GM21786 (cell line): ENCODE results near the gene RIGI.
"Not testable (repeated sequence)": the region's sequence is repeated elsewhere in the genome, so short reads cannot be mapped to it uniquely, and the experiment has no call there.

Source experiments
- ATAC-seq: cut with Tn5 transposase; IDR thresholded peaks from one replicate; pipeline ENCODE4 v1.9.1; 2021; ENCODE audit not compliant: unreplicated experiment

The RIGI gene

GRCh38 chr9:32533336-32533735, 7.3 kb upstream of the RIGI start:
- ATAC-seq, result no peak

- ATAC-seq, result no peak
Observed at GRCh38 chr9:32526707-32527048, 682 bp upstream of the RIGI start.

DNA sequence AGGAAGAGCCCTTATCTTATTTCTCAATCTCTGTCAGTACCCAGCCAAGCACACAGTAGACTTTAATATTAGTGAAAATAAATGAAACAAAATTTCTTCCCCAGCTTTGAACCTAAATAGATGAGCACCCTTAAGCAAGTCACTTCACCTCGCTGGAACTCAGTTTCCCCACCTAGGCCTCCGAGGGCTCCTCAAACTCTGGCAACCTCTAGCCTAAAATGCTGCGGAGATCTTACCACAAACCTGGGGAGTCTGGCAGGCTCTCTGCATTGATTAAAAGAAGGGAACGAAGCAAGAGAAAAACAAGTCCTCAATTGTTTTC, 326 bp downstream of the RIGI start:
- ATAC-seq, result peak; percentile 14

GRCh38 chr9:32524892-32525708, 896 bp downstream of the RIGI start:
- peak; percentile 22 for ATAC-seq

DNA sequence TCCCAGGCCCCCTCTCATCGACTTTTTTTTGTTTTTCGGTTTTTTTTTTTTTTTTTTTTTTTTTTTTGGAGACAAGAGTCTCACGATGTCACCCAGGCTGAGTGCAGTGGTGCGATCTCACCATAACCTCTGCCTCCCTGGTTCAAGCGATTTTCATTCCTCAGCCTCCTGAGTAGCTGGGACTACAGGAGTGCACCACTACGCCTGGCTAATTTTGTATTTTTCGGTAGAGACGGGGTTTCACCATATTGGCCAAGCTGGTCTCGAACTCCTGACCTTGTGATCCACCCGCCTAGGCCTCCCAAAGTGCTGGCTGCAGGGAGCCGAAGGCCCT, 1.5 kb downstream of the RIGI start:
- ATAC-seq, result not testable (repeated sequence)

DNA sequence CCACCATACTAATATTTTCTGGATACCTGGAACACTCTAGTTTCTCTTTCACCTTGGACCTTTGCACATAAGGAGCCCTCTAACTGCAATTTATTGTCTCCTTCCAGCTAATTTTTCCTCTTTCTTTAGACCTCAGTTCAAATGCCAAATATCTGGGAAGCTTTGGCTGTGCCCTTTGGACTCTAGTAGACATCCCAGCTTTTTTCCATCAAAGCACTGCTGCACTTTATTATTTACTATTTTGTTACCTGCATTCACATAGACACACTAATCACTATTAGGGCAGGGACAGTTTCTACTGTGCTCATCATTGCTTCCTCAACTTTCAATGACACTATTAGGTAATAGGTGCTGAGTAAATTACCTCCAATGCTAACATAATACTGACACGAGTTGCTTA, 2.1 kb downstream of the RIGI start:
- no peak for ATAC-seq

GRCh38 chr9:32518276-32518675, 7.7 kb downstream of the RIGI start:
- ATAC-seq, result no peak

DNA sequence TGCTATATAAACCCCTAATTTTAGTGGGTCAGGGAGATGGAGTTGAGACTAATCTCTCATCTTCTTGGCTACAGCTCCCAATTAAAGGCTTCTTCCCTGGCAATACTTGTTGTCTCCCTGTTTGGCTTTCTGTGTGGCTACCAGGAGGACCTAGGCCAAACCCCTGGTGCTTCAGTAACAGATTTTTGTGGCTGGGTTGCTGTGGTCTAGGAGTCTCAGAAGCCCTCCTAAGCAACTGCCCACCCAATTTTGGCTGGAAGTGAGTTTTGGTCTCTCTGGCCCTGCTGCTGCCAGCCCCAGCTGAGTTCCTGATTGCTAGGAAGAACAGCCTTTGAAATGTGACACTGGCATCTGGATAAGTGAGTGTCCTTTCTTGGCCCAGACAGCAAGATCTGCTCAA, 9.8 kb downstream of the RIGI start:
- no peak for ATAC-seq

DNA sequence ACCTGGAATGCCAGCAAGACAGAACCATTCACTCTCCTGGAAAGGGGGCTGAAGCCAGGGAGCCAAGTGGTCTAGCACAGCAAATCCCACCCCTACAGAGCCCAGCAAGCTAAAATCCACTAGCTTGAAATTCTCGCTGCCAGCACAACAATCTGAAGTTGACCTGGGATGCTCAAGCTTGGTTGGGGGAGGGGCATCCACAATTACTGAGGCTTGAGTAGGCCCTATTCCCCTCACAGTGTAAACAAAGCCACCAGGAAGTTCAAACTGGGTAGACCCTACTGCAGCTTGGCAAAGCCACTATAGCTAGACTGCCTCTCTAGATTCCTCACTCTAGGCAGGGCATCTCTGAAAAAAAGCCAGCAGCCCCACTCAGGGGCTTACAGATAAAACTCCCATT, 17.3 kb downstream of the RIGI start:
- no peak for ATAC-seq

DNA sequence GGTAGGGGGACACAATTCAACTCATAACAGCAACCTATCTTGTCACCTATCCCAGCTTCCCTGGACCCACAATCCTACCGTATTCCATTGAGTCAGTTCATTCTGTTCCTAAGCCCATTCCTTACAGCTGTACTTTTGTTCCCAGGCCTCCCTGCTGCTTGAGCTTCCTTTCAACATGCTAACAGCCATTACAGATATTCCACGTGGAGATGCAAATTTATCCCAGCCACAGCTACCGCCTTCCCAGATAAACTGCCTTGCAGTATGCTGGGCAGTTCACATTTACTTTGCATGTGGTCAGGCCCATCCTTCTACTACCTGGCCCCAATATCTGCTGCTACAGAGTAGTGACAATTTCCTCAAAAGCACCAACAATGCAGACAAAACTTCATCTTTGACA, 23.0 kb downstream of the RIGI start:
- ATAC-seq, result no peak

DNA sequence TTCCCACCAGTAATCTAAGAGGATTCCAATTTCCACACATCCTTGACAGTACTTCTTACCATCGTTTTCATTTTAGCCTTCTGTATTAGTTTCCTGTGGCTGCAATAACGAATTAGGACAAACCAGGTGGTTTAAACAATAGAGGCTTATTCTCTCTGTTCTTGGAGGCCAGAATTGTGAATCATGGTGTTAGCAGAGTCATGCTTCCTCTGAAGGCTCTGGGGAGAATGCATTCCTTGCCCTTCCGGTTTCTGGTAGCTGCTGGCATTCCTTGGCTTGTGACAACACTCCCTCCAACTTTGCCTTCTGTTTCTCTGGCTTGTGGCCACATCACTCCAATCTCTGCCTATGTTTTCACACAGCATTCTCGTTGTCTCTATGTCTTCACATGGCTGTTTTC, 23.5 kb downstream of the RIGI start:
- ATAC-seq, result no peak

- no peak for ATAC-seq
Observed at GRCh38 chr9:32501868-32502267, 24.1 kb downstream of the RIGI start.

GRCh38 chr9:32500768-32501167, 25.2 kb downstream of the RIGI start:
- no peak for ATAC-seq

GRCh38 chr9:32497921-32498320, 28.1 kb downstream of the RIGI start:
- ATAC-seq, result no peak

DNA sequence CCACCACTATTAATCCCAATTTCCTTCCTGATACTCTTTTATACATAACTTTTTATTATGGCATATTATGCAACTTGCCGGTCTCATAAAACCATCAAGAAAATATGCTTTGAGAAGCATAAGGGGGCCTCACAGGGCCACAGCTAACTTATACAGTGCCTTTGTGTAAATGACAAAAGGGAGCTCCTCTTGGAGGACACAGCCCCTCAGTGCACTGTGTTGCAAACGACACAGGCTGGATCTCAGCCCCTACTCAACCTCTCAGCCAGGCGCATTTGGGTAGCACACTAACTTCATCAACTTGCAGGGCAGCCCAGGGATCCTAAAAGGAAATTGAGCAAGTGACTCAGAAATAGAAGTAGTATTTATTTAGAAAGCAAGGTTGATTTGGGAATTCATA, 35.4 kb downstream of the RIGI start:
- no peak for ATAC-seq

GRCh38 chr9:32487981-32488380, 38.0 kb downstream of the RIGI start:
- ATAC-seq, result no peak

DNA sequence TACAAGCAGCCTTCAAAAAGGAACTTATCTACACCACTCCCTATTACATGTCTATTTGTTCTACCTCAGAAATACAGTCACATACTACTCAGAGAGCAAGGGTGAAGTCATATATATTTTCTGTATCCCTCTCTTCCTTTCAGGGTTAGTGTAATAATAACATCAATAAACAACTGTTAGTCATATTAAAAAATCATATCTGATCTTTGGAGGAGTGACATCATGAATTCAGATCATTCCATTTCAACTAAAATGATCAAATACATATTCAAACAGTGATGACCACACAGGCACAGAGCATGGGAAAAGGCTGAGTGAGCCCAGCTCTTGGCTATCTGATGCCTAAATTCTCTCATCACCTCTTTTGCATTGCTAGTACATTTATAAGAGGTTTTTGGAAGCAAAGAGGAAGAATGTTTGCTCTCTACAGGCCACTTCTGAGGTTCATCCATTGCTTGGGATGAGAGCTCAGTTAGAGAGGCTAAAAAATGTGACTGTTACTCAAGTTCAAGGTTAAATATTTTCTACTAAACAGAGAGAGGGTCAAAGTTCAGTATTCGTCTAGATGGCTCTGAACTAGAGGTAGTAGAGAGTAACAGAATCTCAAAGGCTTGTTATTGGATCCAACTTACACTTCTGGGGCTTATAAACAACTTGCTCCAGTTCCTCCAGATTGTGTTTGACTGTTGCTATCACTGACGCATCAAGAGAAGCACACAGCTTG, 39.0 kb downstream of the RIGI start:
- no peak for ATAC-seq

DNA sequence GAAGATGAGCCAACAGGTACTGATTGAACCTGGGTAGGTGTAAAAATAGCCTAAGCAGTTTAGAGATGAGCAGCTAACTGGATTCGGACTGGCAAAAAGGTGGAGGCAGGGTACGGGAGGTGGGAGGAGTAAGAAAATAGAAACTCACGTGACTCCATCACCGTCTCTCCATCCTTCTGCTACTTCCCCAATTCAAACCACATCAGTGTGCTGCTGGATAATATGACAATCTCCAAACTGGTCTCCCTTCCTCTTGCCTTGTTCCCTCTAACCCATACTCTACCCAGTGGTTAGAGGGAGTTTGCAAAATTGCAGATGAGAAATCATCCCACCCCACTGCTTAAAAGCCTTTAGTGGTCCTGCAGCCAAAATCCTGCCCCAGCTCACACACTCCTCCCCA, 42.7 kb downstream of the RIGI start:
- no peak for ATAC-seq
